ENCODE measurements around the gene PARD3B.

The PARD3B gene

GRCh38 chr2:205337274-205337673 lies 792.0 kb downstream of the PARD3B start:
- TF ChIP-seq ZNF274 (IDR thresholded peaks at IDR 0.05; ENCODE audit: low read depth, low read length): no peak
- H3K4me3 ChIP-seq (ENCODE audit: low read length): no peak overlapping the region

GRCh38 chr2:205338156-205338555 lies 792.9 kb downstream of the PARD3B start:
- H3K4me3 ChIP-seq (ENCODE audit: low read length): no peak overlapping the region
- no peak for TF ChIP-seq ZNF274 (IDR thresholded peaks at IDR 0.05; ENCODE audit: low read depth, low read length)

GRCh38 chr2:205343103-205343502 lies 797.8 kb downstream of the PARD3B start:
- H3K4me3 ChIP-seq (ENCODE audit: low read length): no peak overlapping the region
- no peak for TF ChIP-seq ZNF274 (IDR thresholded peaks at IDR 0.05; ENCODE audit: low read depth, low read length)

GRCh38 chr2:205346649-205347048 lies 801.4 kb downstream of the PARD3B start:
- no peak overlapping the region for H3K4me3 ChIP-seq (ENCODE audit: low read length)

GRCh38 chr2:205347899-205348298 lies 802.6 kb downstream of the PARD3B start:
- no peak for TF ChIP-seq ZNF274 (IDR thresholded peaks at IDR 0.05; ENCODE audit: low read depth, low read length)
- H3K4me3 ChIP-seq (ENCODE audit: low read length): no peak overlapping the region

More at GRCh38 chr2:205346649-205347048, 801.4 kb downstream of the PARD3B start:
- no peak for TF ChIP-seq ZNF274 (IDR thresholded peaks at IDR 0.05; ENCODE audit: low read depth, low read length)

- no peak overlapping the region for H3K4me3 ChIP-seq (ENCODE audit: low read length)
- no peak for TF ChIP-seq ZNF274 (IDR thresholded peaks at IDR 0.05; ENCODE audit: low read depth, low read length)
Observed at GRCh38 chr2:205352094-205352493, 806.8 kb downstream of the PARD3B start.

GRCh38 chr2:205352593-205352992 lies 807.3 kb downstream of the PARD3B start:
- no peak for TF ChIP-seq ZNF274 (IDR thresholded peaks at IDR 0.05; ENCODE audit: low read depth, low read length)

GRCh38 chr2:205357732-205358131 lies 812.5 kb downstream of the PARD3B start:
- TF ChIP-seq ZNF274 (IDR thresholded peaks at IDR 0.05; ENCODE audit: low read depth, low read length): no peak
- no peak overlapping the region for H3K4me3 ChIP-seq (ENCODE audit: low read length)

More at GRCh38 chr2:205352593-205352992, 807.3 kb downstream of the PARD3B start:
- no peak overlapping the region for H3K4me3 ChIP-seq (ENCODE audit: low read length)

- no peak overlapping the region for H3K4me3 ChIP-seq (ENCODE audit: low read length)
Observed at GRCh38 chr2:205358351-205358815, 813.1 kb downstream of the PARD3B start.

GRCh38 chr2:205361272-205361671 lies 816.0 kb downstream of the PARD3B start:
- H3K4me3 ChIP-seq (ENCODE audit: low read length): no peak overlapping the region
- no peak for TF ChIP-seq ZNF274 (IDR thresholded peaks at IDR 0.05; ENCODE audit: low read depth, low read length)

More at GRCh38 chr2:205358351-205358815, 813.1 kb downstream of the PARD3B start:
- no peak for TF ChIP-seq ZNF274 (IDR thresholded peaks at IDR 0.05; ENCODE audit: low read depth, low read length)

- no peak overlapping the region for H3K4me3 ChIP-seq (ENCODE audit: low read length)
- TF ChIP-seq ZNF274 (IDR thresholded peaks at IDR 0.05; ENCODE audit: low read depth, low read length): no peak
Observed at GRCh38 chr2:205361970-205362369, 816.7 kb downstream of the PARD3B start.

- no peak for TF ChIP-seq ZNF274 (IDR thresholded peaks at IDR 0.05; ENCODE audit: low read depth, low read length)
- no peak overlapping the region for H3K4me3 ChIP-seq (ENCODE audit: low read length)
Observed at GRCh38 chr2:205364261-205364660, 819.0 kb downstream of the PARD3B start.

GRCh38 chr2:205366336-205367060 lies 821.2 kb downstream of the PARD3B start:
- no peak for TF ChIP-seq ZNF274 (IDR thresholded peaks at IDR 0.05; ENCODE audit: low read depth, low read length)
- H3K4me3 ChIP-seq (ENCODE audit: low read length): no peak overlapping the region

- H3K4me3 ChIP-seq (ENCODE audit: low read length): no peak overlapping the region
- no peak for TF ChIP-seq ZNF274 (IDR thresholded peaks at IDR 0.05; ENCODE audit: low read depth, low read length)
Observed at GRCh38 chr2:205367331-205367935, 822.2 kb downstream of the PARD3B start.

GRCh38 chr2:205369813-205370212 lies 824.5 kb downstream of the PARD3B start:
- TF ChIP-seq ZNF274 (IDR thresholded peaks at IDR 0.05; ENCODE audit: low read depth, low read length): no peak
- no peak overlapping the region for H3K4me3 ChIP-seq (ENCODE audit: low read length)
